WI38 (cell line): ENCODE data around the gene TBC1D32.
"Not testable (repeated sequence)": the region's sequence is repeated elsewhere in the genome, so short reads cannot be mapped to it uniquely, and the experiment has no call there.

Experiments
- H3K4me3 ChIP-seq: 2 replicates; pipeline ENCODE4 v1.5.1; 2011; ENCODE audit warnings: low read depth, mild to moderate bottlenecking, control low read depth, low read length
- CTCF ChIP-seq: IDR thresholded peaks from 2 replicates; pipeline ENCODE4 v1.5.1; 2012; ENCODE audit warnings: low read depth, mild to moderate bottlenecking, control low read depth, low read length

TBC1D32 gene

GRCh38 chr6:121216928-121217327, 117.4 kb downstream of the TBC1D32 start:
- TF ChIP-seq CTCF, result no peak
- no peak overlapping the region for H3K4me3 ChIP-seq

GRCh38 chr6:121213341-121213740, 120.9 kb downstream of the TBC1D32 start:
- not testable (repeated sequence) for H3K4me3 ChIP-seq

- H3K4me3 ChIP-seq, result no peak overlapping the region
- TF ChIP-seq CTCF, result no peak
These were observed 123.3 kb downstream of the TBC1D32 start for GRCh38 chr6:121210943-121211342.

GRCh38 chr6:121205569-121205968, 128.7 kb downstream of the TBC1D32 start:
- no peak overlapping the region for H3K4me3 ChIP-seq
- no peak for TF ChIP-seq CTCF

GRCh38 chr6:121201105-121201504, 133.2 kb downstream of the TBC1D32 start:
- no peak for TF ChIP-seq CTCF
- no peak overlapping the region for H3K4me3 ChIP-seq

- H3K4me3 ChIP-seq, result not testable (repeated sequence)
These were observed 138.2 kb downstream of the TBC1D32 start for GRCh38 chr6:121196042-121196441.

- no peak for TF ChIP-seq CTCF
- no peak overlapping the region for H3K4me3 ChIP-seq
These were observed 144.2 kb downstream of the TBC1D32 start for GRCh38 chr6:121190122-121190521.

- no peak overlapping the region for H3K4me3 ChIP-seq
- no peak for TF ChIP-seq CTCF
These were observed 145.9 kb downstream of the TBC1D32 start for GRCh38 chr6:121188356-121188755.

GRCh38 chr6:121187833-121188200, 146.5 kb downstream of the TBC1D32 start:
- TF ChIP-seq CTCF, result no peak
- H3K4me3 ChIP-seq, result no peak overlapping the region
